Left ventricle myocardium inferior (tissue), 1 donor: ENCODE data around the gene HAGHL. TPM values are rescaled to one million over a fixed set of nuclear protein-coding genes. Genes with fewer than 3 reads are reported as not detected.

Experiments used
- DNase-seq: peaks from one replicate; pipeline ENCODE4 v3.0.0-alpha.2; 2020
- H3K27ac ChIP-seq: fragments of 200-600 bp; replicated peaks from 2 replicates; pipeline ENCODE4 v1.8.0; 2021
- H3K27me3 ChIP-seq: fragments of 200-600 bp; 2 replicates; pipeline ENCODE4 v1.8.0; 2021; ENCODE audit warnings: low read depth
- H3K36me3 ChIP-seq: fragments of 200-600 bp; 2 replicates; pipeline ENCODE4 v1.8.0; 2021
- H3K4me1 ChIP-seq: fragments of 200-600 bp; 2 replicates; pipeline ENCODE4 v1.8.0; 2021
- H3K4me3 ChIP-seq: fragments of 200-600 bp; 2 replicates; pipeline ENCODE4 v1.8.0; 2021; ENCODE audit warnings: mild to moderate bottlenecking, moderate library complexity
- H3K9me3 ChIP-seq: fragments of 200-600 bp; replicated peaks from 2 replicates; pipeline ENCODE4 v1.8.0; 2021
- CTCF ChIP-seq: fragments of 200-600 bp; IDR thresholded peaks from 2 replicates; pipeline ENCODE4 v1.8.0; 2021; ENCODE audit warnings: antibody characterized with exemption, mild to moderate bottlenecking, borderline replicate concordance
- intact Hi-C: fragments of 100-400 bp; cut with micrococcal nuclease; formaldehyde crosslinking; loops from one replicate; pipeline ENCODE4 v1.11.0; 2022
- total RNA-seq: library from RNA; stranded (reverse); fragmentation: NEBNext Ultra II Directional; extraction: Animal tissue kit (Norgen Biotek cat#: 25700); gene quantifications from one replicate; pipeline ENCODE4 v1.2.1, GENCODE V29; 2021
- donor health status: DM: no; HTN: yes; CAD: no; lungs with severe emphysema.

The HAGHL gene
- total RNA-seq, 1 donor from 2014 or later, result 12.0 TPM

DNA sequence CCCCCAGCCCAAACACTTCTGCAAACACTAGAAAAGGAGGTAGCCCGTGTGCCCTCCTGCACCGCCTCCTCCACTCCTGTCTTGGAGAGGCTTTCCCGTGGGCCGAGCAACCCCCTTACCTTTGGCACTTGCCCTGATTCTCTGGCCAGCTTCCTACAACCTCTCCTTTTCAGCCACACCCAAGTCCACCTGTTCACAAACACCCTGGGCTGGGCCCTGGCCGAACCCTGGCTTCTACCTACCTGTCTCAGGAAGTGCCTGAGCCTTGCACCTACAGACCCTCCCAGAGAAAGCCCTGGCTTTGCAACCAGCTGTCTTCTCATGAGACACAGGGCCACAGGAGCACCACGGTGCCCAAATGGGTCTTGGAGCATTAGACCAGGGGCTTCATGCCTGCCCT is 8.0 kb upstream of the HAGHL start:
- no peaks in the 10 kb centered on the region for H3K9me3 ChIP-seq
- H3K27me3 ChIP-seq, result no peaks in the 10 kb centered on the region
- intact Hi-C loops, result no loop called here
- DNase-seq, result no peak
- no peak for TF ChIP-seq CTCF
- no peaks in the 10 kb centered on the region for H3K36me3 ChIP-seq
- H3K27ac ChIP-seq, result no peak overlapping the region
- no peak overlapping the region for H3K4me3 ChIP-seq
- H3K4me1 ChIP-seq, result peaks cover 65% of the 10 kb centered on the region

- Histone ChIP-seq H3K27me3 (no peaks in the 10 kb centered on the region), H3K4me1 (peaks cover 57% of the 10 kb centered on the region), H3K27ac (peak overlapping the region; percentile 97), H3K36me3 (no peaks in the 10 kb centered on the region), H3K4me3 (peak overlapping the region; percentile 96), H3K9me3 (no peaks in the 10 kb centered on the region)
- no peak for DNase-seq
- intact Hi-C loops, result no loop called here
- peak; percentile 21 for TF ChIP-seq CTCF
Measured at GRCh38 chr16:719815-720446, 7.0 kb upstream of the HAGHL start.

GRCh38 chr16:720447-720989 is 6.4 kb upstream of the HAGHL start:
- Histone ChIP-seq H3K36me3 (no peaks in the 10 kb centered on the region), H3K27ac (peak overlapping the region; percentile 97), H3K4me1 (peaks cover 53% of the 10 kb centered on the region), H3K27me3 (no peaks in the 10 kb centered on the region), H3K4me3 (peak overlapping the region; percentile 96), H3K9me3 (no peaks in the 10 kb centered on the region)
- no peak for TF ChIP-seq CTCF
- peak; percentile 46 for DNase-seq
- intact Hi-C loops, result no loop called here

DNA sequence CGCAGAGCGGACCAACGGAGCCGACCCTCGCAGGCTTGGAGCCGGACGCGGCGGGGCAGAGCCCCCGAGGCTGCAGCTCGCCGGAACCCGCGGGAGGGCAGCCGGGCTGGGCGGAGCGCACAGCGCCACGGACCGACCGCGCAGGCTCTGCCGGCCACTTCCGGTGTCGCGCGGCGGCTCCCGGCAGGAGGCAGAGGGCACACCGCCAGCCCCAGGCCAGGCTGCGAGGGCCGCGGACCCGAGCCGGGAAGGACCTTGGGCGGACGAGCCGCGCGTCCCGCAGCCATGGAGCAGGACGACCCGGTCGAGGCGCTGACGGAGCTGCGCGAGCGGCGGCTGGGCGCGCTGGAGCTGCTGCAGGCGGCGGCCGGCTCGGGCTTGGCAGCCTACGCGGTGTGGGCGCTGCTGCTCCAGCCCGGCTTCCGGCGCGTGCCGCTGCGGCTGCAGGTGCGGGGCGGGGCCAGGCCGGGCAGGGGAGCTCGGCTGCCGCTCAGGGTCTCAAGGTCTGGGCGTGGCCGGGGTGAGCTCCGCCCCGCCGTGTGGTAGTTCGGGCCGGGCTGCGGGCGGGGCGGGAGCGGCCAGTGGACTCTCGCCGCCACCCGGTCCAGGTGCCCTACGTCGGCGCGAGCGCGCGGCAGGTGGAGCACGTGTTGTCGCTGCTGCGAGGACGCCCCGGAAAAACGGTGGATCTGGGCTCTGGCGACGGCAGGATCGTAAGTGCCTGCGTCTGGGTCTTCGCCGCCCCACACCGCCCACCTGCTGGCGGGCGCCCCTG is 5.7 kb upstream of the HAGHL start, which contains the start of gene ANTKMT:
Gene ANTKMT (plus strand): TSS at position 157 of the 775 bp plus-strand sequence. CDS start 129 bp downstream, at position 286.
- intact Hi-C loops, result no loop called here
- peaks cover 49% of the 10 kb centered on the region for H3K4me1 ChIP-seq
- H3K4me3 ChIP-seq, result peak within 1 kb of the TSS; percentile 96
- peak; percentile 78 for DNase-seq
- H3K36me3 ChIP-seq, result no peaks in the 10 kb centered on the region
- H3K27ac ChIP-seq, result peak within 1 kb of the TSS; percentile 97
- H3K9me3 ChIP-seq, result no peaks in the 10 kb centered on the region
- H3K27me3 ChIP-seq, result peaks cover 4% of the 10 kb centered on the region
- no peak for TF ChIP-seq CTCF

DNA sequence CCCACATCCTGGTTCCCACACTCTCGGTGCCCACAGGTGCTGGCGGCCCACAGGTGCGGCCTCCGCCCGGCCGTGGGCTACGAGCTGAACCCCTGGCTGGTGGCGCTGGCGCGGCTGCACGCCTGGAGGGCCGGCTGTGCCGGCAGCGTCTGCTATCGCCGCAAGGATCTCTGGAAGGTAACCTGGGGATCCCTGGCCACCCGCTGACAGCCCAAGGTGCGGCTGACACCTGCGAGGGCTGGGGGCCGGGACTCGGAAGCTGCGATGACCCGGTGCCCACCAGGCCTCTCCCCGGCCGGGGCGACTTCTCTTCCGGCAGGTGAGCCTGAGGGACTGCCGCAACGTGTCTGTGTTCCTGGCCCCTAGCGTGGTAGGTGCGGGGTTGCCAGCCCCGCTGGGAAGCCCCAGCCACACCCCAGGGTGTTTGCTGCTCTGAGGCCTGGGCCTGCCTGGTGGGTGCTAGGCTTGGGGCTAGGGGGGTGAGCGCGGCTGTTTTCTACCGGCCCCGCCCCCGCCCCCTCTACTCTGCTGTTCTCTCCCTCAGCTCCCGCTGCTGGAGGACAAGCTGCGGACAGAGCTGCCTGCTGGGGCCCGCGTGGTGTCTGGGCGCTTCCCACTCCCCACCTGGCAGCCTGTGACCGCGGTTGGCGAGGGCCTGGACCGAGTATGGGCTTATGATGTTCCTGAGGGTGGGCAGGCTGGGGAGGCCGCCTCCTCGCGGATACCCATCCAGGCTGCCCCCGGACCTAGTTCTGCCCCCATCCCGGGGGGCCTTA is 5.0 kb upstream of the HAGHL start:
- intact Hi-C loops, result no loop called here
- peak overlapping the region; percentile 97 for H3K27ac ChIP-seq
- peak overlapping the region; percentile 96 for H3K4me3 ChIP-seq
- DNase-seq, result no peak
- H3K27me3 ChIP-seq, result peaks cover 10% of the 10 kb centered on the region
- no peaks in the 10 kb centered on the region for H3K36me3 ChIP-seq
- peaks cover 47% of the 10 kb centered on the region for H3K4me1 ChIP-seq
- H3K9me3 ChIP-seq, result no peaks in the 10 kb centered on the region
- no peak for TF ChIP-seq CTCF
